ENCODE measurements around the gene SUN5.

- TF ChIP-seq CTCF (IDR thresholded peaks at IDR 0.05): no peak
- TF ChIP-seq POLR2A (IDR thresholded peaks at IDR 0.05): no peak
- no peak for TF ChIP-seq POLR2AphosphoS5 (IDR thresholded peaks at IDR 0.05)
Measured at GRCh38 chr20:32966382-32966781, 37.9 kb downstream of the SUN5 start.

Measured in sigmoid colon (tissue), 4 donors.